Suprapubic skin (tissue), 4 donors: Measurements from ENCODE around the gene AFG1L. TPM values are rescaled to one million over a fixed set of nuclear protein-coding genes. Genes with fewer than 3 reads are reported as not detected.

ENCODE experiments used
- DNase-seq, 2 donors: peaks; one replicate each; pipeline ENCODE4 v3.0.0-alpha.2; 2019; ENCODE audit warnings: low spot score in 2 of 2
- H3K27ac ChIP-seq: fragments of 200-600 bp; sonication (generic); one replicate; pipeline ENCODE4 v1.5.1; 2019
- H3K27me3 ChIP-seq: fragments of 200-600 bp; sonication (generic); one replicate; pipeline ENCODE4 v1.5.1; 2019
- H3K36me3 ChIP-seq: fragments of 200-600 bp; sonication (generic); one replicate; pipeline ENCODE4 v1.5.1; 2019
- H3K4me1 ChIP-seq: fragments of 200-600 bp; sonication (generic); one replicate; pipeline ENCODE4 v1.5.1; 2019
- H3K4me3 ChIP-seq: fragments of 200-600 bp; sonication (generic); one replicate; pipeline ENCODE4 v1.5.1; 2019; ENCODE audit warnings: mild to moderate bottlenecking
- H3K9me3 ChIP-seq: fragments of 200-600 bp; sonication (generic); one replicate; pipeline ENCODE4 v1.5.1; 2019
- CTCF ChIP-seq, 2 donors: fragments of 200-600 bp in 1 of 2; fragments of 450-650 bp in 1 of 2; sonication (generic) in 1 of 2; IDR thresholded peaks; one replicate each; pipeline ENCODE4 v1.5.1; 2016 to 2019; ENCODE audit warnings: antibody characterized with exemption in 2 of 2, mild to moderate bottlenecking in 1 of 2, moderate library complexity in 1 of 2
- EP300 ChIP-seq: sonication (generic); formaldehyde crosslinking; IDR thresholded peaks from one replicate; pipeline ENCODE4 v1.6.1; 2017; ENCODE audit warnings: antibody characterized with exemption
- POLR2A ChIP-seq, 2 donors: fragments of 450-650 bp; IDR thresholded peaks; one replicate each; pipeline ENCODE4 v1.6.1; 2017; ENCODE audit warnings: antibody characterized with exemption in 2 of 2, mild to moderate bottlenecking in 2 of 2, moderate library complexity in 2 of 2
- POLR2AphosphoS5 ChIP-seq, 3 donors: sonication (generic); formaldehyde crosslinking; IDR thresholded peaks; one replicate each; pipeline ENCODE4 v1.6.1; 2017; ENCODE audit warnings: antibody characterized with exemption in 3 of 3
- WGBS: methylation state at CpG from one replicate; pipeline ENCODE4 v1.1.5; 2018; 5-methylcytosine and 5-hydroxymethylcytosine counted together
- total RNA-seq, 4 donors: library from RNA; depleted of rRNA; stranded (reverse); fragments of >200 nt; gene quantifications; one replicate each; pipeline ENCODE4 v1.1.0, GENCODE V29; 2016

AFG1L gene
- total RNA-seq, 4 donors from 2014 or later: 1.3 to 7.4 (median 3.0) TPM

DNA sequence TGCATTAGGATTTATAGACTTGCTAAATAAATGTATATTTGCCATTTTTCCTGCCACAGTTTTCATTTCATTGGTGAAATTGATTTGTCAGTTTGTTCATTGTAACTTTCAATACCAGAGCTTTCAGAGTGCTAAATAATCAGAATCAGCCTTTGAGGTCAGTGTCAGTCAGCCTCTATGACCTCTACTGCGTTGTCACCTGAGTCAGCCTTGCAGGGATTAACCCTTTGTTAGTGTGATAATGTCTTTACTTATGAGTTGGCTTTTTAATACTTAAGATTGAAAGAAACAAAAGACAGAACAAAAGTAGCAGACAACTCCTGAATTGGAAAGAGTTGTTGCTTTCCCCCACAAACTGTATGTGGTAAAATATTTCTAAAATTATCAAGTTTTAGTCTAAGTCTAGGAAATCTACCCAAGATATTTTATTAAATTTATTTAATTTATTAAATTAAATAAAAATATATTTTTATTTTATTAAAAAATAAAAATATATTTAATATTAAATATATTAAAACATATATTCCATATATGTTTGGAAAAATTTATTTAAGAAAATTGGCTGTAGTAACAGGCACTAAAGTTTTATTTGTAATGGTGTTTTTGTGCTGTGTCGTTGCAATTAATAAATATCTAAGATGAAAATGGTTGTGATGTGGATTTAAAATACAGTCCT is 125.2 kb downstream of the AFG1L start:
- no peak overlapping the region for H3K4me3 ChIP-seq
- DNase-seq: no peak
- no peaks in the 10 kb centered on the region for H3K36me3 ChIP-seq
- 70% methylated on average over 2 of the region's 2 CpGs for WGBS
- H3K4me1 ChIP-seq: no peaks in the 10 kb centered on the region
- no peaks in the 10 kb centered on the region for H3K9me3 ChIP-seq
- no peak overlapping the region for H3K27ac ChIP-seq
- no peak for TF ChIP-seq EP300
- TF ChIP-seq POLR2A (IDR thresholded peaks at IDR 0.05): no peak
- TF ChIP-seq POLR2AphosphoS5 (IDR thresholded peaks at IDR 0.05): no peak
- TF ChIP-seq CTCF (IDR thresholded peaks at IDR 0.05): no peak
- no peaks in the 10 kb centered on the region for H3K27me3 ChIP-seq

DNA sequence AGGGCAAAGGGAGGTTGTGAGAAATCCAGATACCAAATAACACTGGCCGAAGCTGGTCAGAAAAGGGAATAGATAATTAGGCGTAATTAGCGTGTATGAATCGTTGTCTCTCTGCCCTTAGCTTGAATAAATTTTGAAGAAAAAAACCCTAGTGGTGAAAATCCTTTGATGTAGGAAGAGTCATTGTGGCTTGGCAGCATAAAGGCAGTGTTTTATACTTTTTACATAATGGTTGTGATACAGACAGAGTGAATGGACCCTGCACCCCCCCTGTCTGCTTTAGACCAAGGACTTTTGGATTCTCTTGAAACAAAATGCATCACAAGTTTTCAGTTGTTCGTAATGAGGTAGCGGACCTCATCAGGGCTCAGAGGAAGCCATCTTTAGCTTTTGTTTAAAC is 126.5 kb downstream of the AFG1L start:
- no peak overlapping the region for H3K4me3 ChIP-seq
- H3K4me1 ChIP-seq: no peaks in the 10 kb centered on the region
- H3K9me3 ChIP-seq: no peaks in the 10 kb centered on the region
- H3K27me3 ChIP-seq: no peaks in the 10 kb centered on the region
- no peaks in the 10 kb centered on the region for H3K36me3 ChIP-seq
- WGBS: 92% methylated on average over 6 of the region's 6 CpGs
- H3K27ac ChIP-seq: no peak overlapping the region
- TF ChIP-seq CTCF (IDR thresholded peaks at IDR 0.05) (no peak), POLR2AphosphoS5 (IDR thresholded peaks at IDR 0.05) (no peak), POLR2A (IDR thresholded peaks at IDR 0.05) (no peak), EP300 (no peak)
- no peak for DNase-seq

DNA sequence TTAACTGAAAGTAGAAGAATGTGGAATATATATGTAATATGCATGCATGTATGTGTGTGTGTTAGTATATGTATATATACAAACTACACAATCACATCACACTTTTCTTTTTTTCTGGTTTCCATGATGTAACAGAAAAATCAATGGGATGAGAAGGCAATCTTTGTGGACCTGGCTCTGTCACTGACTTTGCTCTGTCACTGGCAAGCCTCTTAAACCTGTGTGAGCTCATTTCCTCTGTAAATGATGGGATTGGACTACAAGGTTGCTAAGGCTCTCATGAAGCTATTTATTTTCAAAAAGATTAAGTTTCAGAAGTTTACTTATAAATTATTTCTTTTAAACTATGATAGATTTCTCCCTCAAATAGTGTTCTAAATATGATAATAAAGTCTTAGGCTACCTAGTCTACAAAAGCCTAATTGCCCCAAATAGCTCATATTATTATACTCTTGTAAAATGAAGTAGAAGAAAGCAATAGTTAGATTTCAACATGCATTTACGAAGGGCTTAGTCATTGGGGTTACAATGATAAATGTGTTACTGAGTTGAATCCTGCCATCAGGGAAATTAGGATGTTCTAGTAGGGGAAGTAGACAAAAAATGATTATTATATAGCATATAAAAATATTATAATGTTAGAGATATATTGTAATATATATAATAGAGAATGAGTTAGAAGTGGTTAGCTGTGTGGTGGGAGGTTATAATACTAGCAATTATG is 129.3 kb downstream of the AFG1L start:
- Histone ChIP-seq H3K36me3 (no peaks in the 10 kb centered on the region), H3K27me3 (no peaks in the 10 kb centered on the region), H3K27ac (no peak overlapping the region), H3K4me1 (no peaks in the 10 kb centered on the region), H3K9me3 (no peaks in the 10 kb centered on the region), H3K4me3 (no peak overlapping the region)
- 92% methylated on average over 1 of the region's 1 CpG for WGBS
- DNase-seq: no peak
- TF ChIP-seq POLR2A (IDR thresholded peaks at IDR 0.05) (no peak), CTCF (IDR thresholded peaks at IDR 0.05) (no peak), EP300 (no peak), POLR2AphosphoS5 (IDR thresholded peaks at IDR 0.05) (no peak)

GRCh38 chr6:108425428-108425827 is 130.6 kb downstream of the AFG1L start:
- Histone ChIP-seq H3K27ac (no peak overlapping the region), H3K4me1 (no peaks in the 10 kb centered on the region), H3K9me3 (no peaks in the 10 kb centered on the region), H3K36me3 (no peaks in the 10 kb centered on the region), H3K4me3 (no peak overlapping the region), H3K27me3 (no peaks in the 10 kb centered on the region)
- 95% methylated on average over 2 of the region's 2 CpGs for WGBS
- TF ChIP-seq CTCF (IDR thresholded peaks at IDR 0.05) (no peak), EP300 (no peak), POLR2A (IDR thresholded peaks at IDR 0.05) (no peak), POLR2AphosphoS5 (IDR thresholded peaks at IDR 0.05) (no peak)
- no peak for DNase-seq

- Histone ChIP-seq H3K27me3 (no peaks in the 10 kb centered on the region), H3K9me3 (no peaks in the 10 kb centered on the region), H3K4me3 (no peak overlapping the region), H3K27ac (no peak overlapping the region), H3K36me3 (no peaks in the 10 kb centered on the region), H3K4me1 (no peaks in the 10 kb centered on the region)
- no peak for DNase-seq
- WGBS: 98% methylated on average over 2 of the region's 2 CpGs
- no peak for TF ChIP-seq CTCF (IDR thresholded peaks at IDR 0.05)
These were observed 137.3 kb downstream of the AFG1L start for GRCh38 chr6:108432143-108432542.
